Trophoblast cell (in vitro differentiated cells and primary cell): ENCODE data around the gene LRP4.

Experiments
- DNase-seq, 2 donors: peaks; one replicate each; pipeline ENCODE4 v3.0.0-alpha.2; 2016
- H2AFZ ChIP-seq: 2 replicates; pipeline ENCODE4 v1.6.1; 2013; ENCODE audit warnings: low read length, moderate library complexity, mild to moderate bottlenecking; ENCODE audit not compliant: insufficient read depth, poor library complexity
- H2AK5ac ChIP-seq: 2 replicates; pipeline ENCODE4 v1.6.1; 2013; ENCODE audit warnings: mild to moderate bottlenecking, low read length
- H2BK120ac ChIP-seq: 2 replicates; pipeline ENCODE4 v1.6.1; 2013; ENCODE audit warnings: low read length, mild to moderate bottlenecking, moderate library complexity; ENCODE audit not compliant: insufficient read depth, poor library complexity
- H2BK12ac ChIP-seq: 2 replicates; pipeline ENCODE4 v1.6.1; 2013; ENCODE audit warnings: mild to moderate bottlenecking, low read length, moderate library complexity
- H2BK5ac ChIP-seq: 2 replicates; pipeline ENCODE4 v1.6.1; 2013; ENCODE audit warnings: low read length, low read depth, moderate library complexity, mild to moderate bottlenecking; ENCODE audit not compliant: poor library complexity
- H3K14ac ChIP-seq: 2 replicates; pipeline ENCODE4 v1.6.1; 2013; ENCODE audit warnings: mild to moderate bottlenecking, low read length
- H3K18ac ChIP-seq: 2 replicates; pipeline ENCODE4 v1.6.1; 2013; ENCODE audit warnings: mild to moderate bottlenecking, low read length
- H3K23ac ChIP-seq: 2 replicates; pipeline ENCODE4 v1.6.1; 2013; ENCODE audit warnings: low read length
- H3K27ac ChIP-seq: 2 replicates; pipeline ENCODE4 v1.5.1; 2013; ENCODE audit warnings: low read depth, mild to moderate bottlenecking, inconsistent platforms, low read length, moderate library complexity
- H3K27me3 ChIP-seq: 2 replicates; pipeline ENCODE4 v1.6.1; 2013; ENCODE audit warnings: inconsistent platforms, mild to moderate bottlenecking, low read length, moderate library complexity; ENCODE audit not compliant: insufficient read depth
- H3K36me3 ChIP-seq, 2 experiments: 1 replicate in 1 of 2; 2 replicates in 1 of 2; pipeline ENCODE4 v1.6.1; 2013; ENCODE audit warnings: low read length in 2 of 2, mild to moderate bottlenecking in 2 of 2, moderate library complexity in 1 of 2; ENCODE audit not compliant: insufficient read depth in 2 of 2, control insufficient read depth in 1 of 2
- H3K4ac ChIP-seq: 2 replicates; pipeline ENCODE4 v1.6.1; 2013; ENCODE audit warnings: low read depth, mild to moderate bottlenecking, low read length, moderate library complexity
- H3K4me1 ChIP-seq, 2 experiments: 1 replicate in 1 of 2; 2 replicates in 1 of 2; pipeline ENCODE4 v1.6.1; 2013; ENCODE audit warnings: low read length in 2 of 2, mild to moderate bottlenecking in 2 of 2, moderate library complexity in 1 of 2; ENCODE audit not compliant: insufficient read depth in 2 of 2, control insufficient read depth in 1 of 2
- H3K4me2 ChIP-seq: 2 replicates; pipeline ENCODE4 v1.6.1; 2013; ENCODE audit warnings: inconsistent platforms, mild to moderate bottlenecking, low read length, moderate library complexity
- H3K4me3 ChIP-seq: 2 replicates; pipeline ENCODE4 v1.5.1; 2013; ENCODE audit warnings: mild to moderate bottlenecking, low read depth, low read length, inconsistent platforms
- H3K79me1 ChIP-seq: one replicate; pipeline ENCODE4 v1.6.1; 2013; ENCODE audit warnings: low read length
- H3K79me2 ChIP-seq: 2 replicates; pipeline ENCODE4 v1.6.1; 2013; ENCODE audit warnings: low read length, mild to moderate bottlenecking; ENCODE audit not compliant: control insufficient read depth, insufficient read depth, poor library complexity
- H3K9ac ChIP-seq: 2 replicates; pipeline ENCODE4 v1.6.1; 2013; ENCODE audit warnings: mild to moderate bottlenecking, low read length
- H3K9me3 ChIP-seq: 2 replicates; pipeline ENCODE4 v1.6.1; 2013; ENCODE audit warnings: low read depth, mild to moderate bottlenecking, control low read depth, inconsistent platforms, low read length; ENCODE audit not compliant: insufficient read depth
- H4K12ac ChIP-seq: 2 replicates; pipeline ENCODE4 v1.6.1; 2013; ENCODE audit warnings: low read depth, mild to moderate bottlenecking, low read length, moderate library complexity
- H4K8ac ChIP-seq: 2 replicates; pipeline ENCODE4 v1.6.1; 2013; ENCODE audit warnings: low read depth, mild to moderate bottlenecking, low read length, moderate library complexity
- H4K91ac ChIP-seq: one replicate; pipeline ENCODE4 v1.6.1; 2013; ENCODE audit warnings: low read depth, mild to moderate bottlenecking, low read length, moderate library complexity
- WGBS: extraction: QIAGEN DNeasy Blood & Tissue Kit; methylation state at CpG from one replicate; pipeline ENCODE4 v1.1.7; 2013; ENCODE audit warnings: missing lambda C conversion rate; ENCODE audit not compliant: insufficient read length, insufficient coverage; ENCODE audit errors: extremely low coverage; 5-methylcytosine and 5-hydroxymethylcytosine counted together

The LRP4 gene

GRCh38 chr11:46845440-46845739 is 73.0 kb downstream of the LRP4 start:
- peak overlapping the region; percentile 80 for H2AFZ ChIP-seq
- peak overlapping the region; percentile 12 for H3K27ac ChIP-seq
- H3K4me3 ChIP-seq = peak overlapping the region; percentile 91
- no peak for DNase-seq
- H3K9ac ChIP-seq = peak overlapping the region; percentile 95
- peak overlapping the region; percentile 1 for H2AK5ac ChIP-seq
- no CpG with 5 or more reads among the region's 12 CpGs for WGBS
- H4K91ac ChIP-seq = peak overlapping the region; percentile 88
- peak overlapping the region; percentile 91 for H4K8ac ChIP-seq
- peak overlapping the region; percentile 87 for H3K18ac ChIP-seq
- H3K4me2 ChIP-seq = peak overlapping the region; percentile 81
- peaks cover 6% of the 10 kb centered on the region for H3K79me1 ChIP-seq
- no peak overlapping the region for H2BK120ac ChIP-seq
- H2BK5ac ChIP-seq = no peak overlapping the region
- peak overlapping the region; percentile 91 for H3K14ac ChIP-seq
- no peak overlapping the region for H2BK12ac ChIP-seq
- peak overlapping the region; percentile 87 for H3K4ac ChIP-seq
- no peak overlapping the region for H3K23ac ChIP-seq
- H3K27me3 ChIP-seq = no peaks in the 10 kb centered on the region
- no peaks in the 10 kb centered on the region for H3K9me3 ChIP-seq
- H3K4me1 ChIP-seq = peaks cover 0 to 3% of the 10 kb centered on the region in 2 experiments
- H3K36me3 ChIP-seq = no peaks in the 10 kb centered on the region
- H3K79me2 ChIP-seq = peaks cover 12% of the 10 kb centered on the region
- peak overlapping the region; percentile 64 for H4K12ac ChIP-seq

GRCh38 chr11:46840116-46840515 is 78.2 kb downstream of the LRP4 start:
- H3K14ac ChIP-seq = no peak overlapping the region
- DNase-seq = no peak
- H3K4ac ChIP-seq = peak overlapping the region; percentile 36
- peaks cover 0 to 3% of the 10 kb centered on the region in 2 experiments for H3K4me1 ChIP-seq
- no peak overlapping the region for H3K18ac ChIP-seq
- H3K27me3 ChIP-seq = no peaks in the 10 kb centered on the region
- H4K8ac ChIP-seq = no peak overlapping the region
- H3K9ac ChIP-seq = no peak overlapping the region
- no peak overlapping the region for H4K12ac ChIP-seq
- peaks cover 7% of the 10 kb centered on the region for H3K79me2 ChIP-seq
- H3K79me1 ChIP-seq = no peaks in the 10 kb centered on the region
- no peak overlapping the region for H4K91ac ChIP-seq
- no peak overlapping the region for H2BK120ac ChIP-seq
- H2BK12ac ChIP-seq = no peak overlapping the region
- no peak overlapping the region for H3K23ac ChIP-seq
- H3K4me2 ChIP-seq = no peak overlapping the region
- no peaks in the 10 kb centered on the region for H3K36me3 ChIP-seq
- H3K9me3 ChIP-seq = no peaks in the 10 kb centered on the region
- H2BK5ac ChIP-seq = no peak overlapping the region
- no peak overlapping the region for H2AFZ ChIP-seq
- H3K27ac ChIP-seq = no peak overlapping the region
- no peak overlapping the region for H2AK5ac ChIP-seq
- H3K4me3 ChIP-seq = no peak overlapping the region

GRCh38 chr11:46838501-46838900 is 79.8 kb downstream of the LRP4 start:
- no peak overlapping the region for H2BK120ac ChIP-seq
- no peak overlapping the region for H3K9ac ChIP-seq
- no peak overlapping the region for H4K8ac ChIP-seq
- H3K27me3 ChIP-seq = no peaks in the 10 kb centered on the region
- H2AK5ac ChIP-seq = no peak overlapping the region
- peak overlapping the region; percentile 97 for H3K4ac ChIP-seq
- H2BK12ac ChIP-seq = no peak overlapping the region
- H3K23ac ChIP-seq = no peak overlapping the region
- H3K79me2 ChIP-seq = peaks cover 7% of the 10 kb centered on the region
- H3K4me1 ChIP-seq = no peaks in the 10 kb centered on the region
- no peak overlapping the region for H4K91ac ChIP-seq
- no peak overlapping the region for H3K4me2 ChIP-seq
- no CpG with 5 or more reads among the region's 6 CpGs for WGBS
- no peak overlapping the region for H3K14ac ChIP-seq
- no peaks in the 10 kb centered on the region for H3K36me3 ChIP-seq
- no peak overlapping the region for H3K18ac ChIP-seq
- no peak overlapping the region for H2AFZ ChIP-seq
- no peak overlapping the region for H3K4me3 ChIP-seq
- no peak overlapping the region for H3K27ac ChIP-seq
- H2BK5ac ChIP-seq = no peak overlapping the region
- no peaks in the 10 kb centered on the region for H3K9me3 ChIP-seq
- H3K79me1 ChIP-seq = no peaks in the 10 kb centered on the region
- DNase-seq = no peak
- H4K12ac ChIP-seq = no peak overlapping the region

- Histone ChIP-seq H3K23ac (no peak overlapping the region), H3K18ac (no peak overlapping the region), H3K36me3 (no peaks in the 10 kb centered on the region), H2BK5ac (no peak overlapping the region), H4K8ac (no peak overlapping the region), H2BK12ac (no peak overlapping the region), H3K27me3 (no peaks in the 10 kb centered on the region), H2AFZ (no peak overlapping the region), H3K14ac (no peak overlapping the region), H3K4me3 (no peak overlapping the region), H3K27ac (no peak overlapping the region), H3K9ac (no peak overlapping the region), H3K79me1 (no peaks in the 10 kb centered on the region), H3K79me2 (peaks cover 3% of the 10 kb centered on the region), H2BK120ac (no peak overlapping the region), H3K9me3 (no peaks in the 10 kb centered on the region), H3K4me2 (no peak overlapping the region), H3K4ac (no peak overlapping the region), H3K4me1 (no peaks in the 10 kb centered on the region), H4K12ac (no peak overlapping the region), H4K91ac (no peak overlapping the region), H2AK5ac (no peak overlapping the region)
- no peak for DNase-seq
Observed at GRCh38 chr11:46837860-46838259, 80.5 kb downstream of the LRP4 start.

GRCh38 chr11:46836870-46837269 is 81.5 kb downstream of the LRP4 start:
- Histone ChIP-seq H2BK120ac (no peak overlapping the region), H3K18ac (no peak overlapping the region), H3K9me3 (no peaks in the 10 kb centered on the region), H3K27me3 (no peaks in the 10 kb centered on the region), H3K9ac (no peak overlapping the region), H3K4me1 (no peaks in the 10 kb centered on the region), H3K23ac (no peak overlapping the region), H2BK5ac (no peak overlapping the region), H3K4me2 (no peak overlapping the region), H2BK12ac (no peak overlapping the region), H3K4me3 (no peak overlapping the region), H3K36me3 (no peaks in the 10 kb centered on the region), H4K12ac (no peak overlapping the region), H3K4ac (peak overlapping the region; percentile 62), H2AFZ (no peak overlapping the region), H3K79me1 (no peaks in the 10 kb centered on the region), H4K8ac (no peak overlapping the region), H3K79me2 (peaks cover 3% of the 10 kb centered on the region), H4K91ac (no peak overlapping the region), H3K27ac (no peak overlapping the region), H3K14ac (no peak overlapping the region), H2AK5ac (no peak overlapping the region)
- DNase-seq = no peak
